ENCODE data around the gene EFCAB10.
"Not testable (repeated sequence)": the region's sequence is repeated elsewhere in the genome, so short reads cannot be mapped to it uniquely, and the experiment has no call there.

EFCAB10 gene

GRCh38 chr7:105602325-105603305 is 21.3 kb upstream of the EFCAB10 start:
- WGBS = 95% methylated on average over 14 of the region's 19 CpGs

GRCh38 chr7:105600720-105601550 is 19.6 kb upstream of the EFCAB10 start:
- H2BK15ac ChIP-seq (ENCODE audit: low read depth, poor library complexity, severe bottlenecking) = no peak overlapping the region
- no peak overlapping the region for H2AK5ac ChIP-seq (ENCODE audit: low read length, severe bottlenecking)
- no peak overlapping the region for H2BK12ac ChIP-seq (ENCODE audit: low read length in 2 of 2)
- no peak overlapping the region for H3K14ac ChIP-seq (ENCODE audit: low read length in 2 of 2)
- H3K23ac ChIP-seq (ENCODE audit: low read length in 2 of 2) = no peak overlapping the region
- peaks cover 0 to 3% of the 10 kb centered on the region in 2 experiments for H3K27me3 ChIP-seq (ENCODE audit: control insufficient read depth in 1 of 2, insufficient read depth in 1 of 2, low read length in 2 of 2)
- H4K8ac ChIP-seq (ENCODE audit: low read length) = no peak overlapping the region
- H3K4ac ChIP-seq (ENCODE audit: low read depth in 1 of 2, low read length in 2 of 2) = no peak overlapping the region
- no peak overlapping the region for H3K4me3 ChIP-seq (ENCODE audit: insufficient read depth in 1 of 2, low read depth in 1 of 2, low read length in 2 of 2)
- H3K18ac ChIP-seq (ENCODE audit: low read depth in 1 of 2, low read length in 2 of 2) = no peak overlapping the region
- H4K91ac ChIP-seq (ENCODE audit: low read length) = no peak overlapping the region
- no peak overlapping the region for H2AFZ ChIP-seq (ENCODE audit: low read depth, low read length)
- no peak overlapping the region for H3K27ac ChIP-seq (ENCODE audit: low read length, poor library complexity, severe bottlenecking)
- H3K36me3 ChIP-seq (ENCODE audit: control insufficient read depth in 1 of 2, insufficient read depth in 2 of 2, low read depth in 1 of 2, low read length in 2 of 2) = no peaks in the 10 kb centered on the region
- H2BK5ac ChIP-seq (ENCODE audit: low read depth, low read length, poor library complexity, severe bottlenecking) = no peak overlapping the region
- no peak for DNase-seq
- no peaks in the 10 kb centered on the region for H3K9me3 ChIP-seq (ENCODE audit: control insufficient read depth, low read length)
- no peak overlapping the region for H2BK120ac ChIP-seq (ENCODE audit: low read depth, low read length)
- H3K4me1 ChIP-seq (ENCODE audit: control insufficient read depth, insufficient read depth, low read depth, low read length) = no peaks in the 10 kb centered on the region
- no peak overlapping the region for H3K4me2 ChIP-seq (ENCODE audit: low read length, poor library complexity, severe bottlenecking)
- 78% methylated on average over 14 of the region's 14 CpGs for WGBS
- H3K9ac ChIP-seq (ENCODE audit: low read length) = no peak overlapping the region
- H3K79me1 ChIP-seq (replicated peaks; ENCODE audit: low read length, poor library complexity, severe bottlenecking) = no peaks in the 10 kb centered on the region

More at GRCh38 chr7:105602325-105603305, 21.3 kb upstream of the EFCAB10 start:
- Histone ChIP-seq H3K14ac (ENCODE audit: low read length in 2 of 2) (peak overlapping the region in 1 of 2 experiments; percentile 7), H3K36me3 (ENCODE audit: control insufficient read depth in 1 of 2, insufficient read depth in 2 of 2, low read depth in 1 of 2, low read length in 2 of 2) (peaks cover 2 to 9% of the 10 kb centered on the region in 2 experiments), H4K8ac (ENCODE audit: low read length) (no peak overlapping the region), H2BK12ac (ENCODE audit: low read length in 2 of 2) (no peak overlapping the region), H3K9ac (ENCODE audit: low read length) (no peak overlapping the region), H2AK5ac (ENCODE audit: low read length, severe bottlenecking) (no peak overlapping the region), H3K27me3 (ENCODE audit: control insufficient read depth in 1 of 2, insufficient read depth in 1 of 2, low read length in 2 of 2) (no peaks in the 10 kb centered on the region), H2BK5ac (ENCODE audit: low read depth, low read length, poor library complexity, severe bottlenecking) (no peak overlapping the region), H4K91ac (ENCODE audit: low read length) (no peak overlapping the region), H3K9me3 (ENCODE audit: control insufficient read depth, low read length) (no peaks in the 10 kb centered on the region), H2BK15ac (ENCODE audit: low read depth, poor library complexity, severe bottlenecking) (no peak overlapping the region), H3K4me3 (ENCODE audit: insufficient read depth in 1 of 2, low read depth in 1 of 2, low read length in 2 of 2) (peak overlapping the region in 1 of 2 experiments; percentile 24), H3K4me2 (ENCODE audit: low read length, poor library complexity, severe bottlenecking) (no peak overlapping the region), H3K18ac (ENCODE audit: low read depth in 1 of 2, low read length in 2 of 2) (no peak overlapping the region), H2BK120ac (ENCODE audit: low read depth, low read length) (no peak overlapping the region), H3K27ac (ENCODE audit: low read length, poor library complexity, severe bottlenecking) (no peak overlapping the region), H3K4me1 (ENCODE audit: control insufficient read depth, insufficient read depth, low read depth, low read length) (no peaks in the 10 kb centered on the region), H3K79me1 (replicated peaks; ENCODE audit: low read length, poor library complexity, severe bottlenecking) (no peaks in the 10 kb centered on the region), H3K4ac (ENCODE audit: low read depth in 1 of 2, low read length in 2 of 2) (no peak overlapping the region), H2AFZ (ENCODE audit: low read depth, low read length) (no peak overlapping the region), H3K23ac (ENCODE audit: low read length in 2 of 2) (no peak overlapping the region)
- DNase-seq = no peak

GRCh38 chr7:105599551-105599950 is 18.3 kb upstream of the EFCAB10 start:
- no peak overlapping the region for H3K18ac ChIP-seq (ENCODE audit: low read depth in 1 of 2, low read length in 2 of 2)
- no peak overlapping the region for H3K4me3 ChIP-seq (ENCODE audit: insufficient read depth in 1 of 2, low read depth in 1 of 2, low read length in 2 of 2)
- H3K9me3 ChIP-seq (ENCODE audit: control insufficient read depth, low read length) = no peaks in the 10 kb centered on the region
- H2BK5ac ChIP-seq (ENCODE audit: low read depth, low read length, poor library complexity, severe bottlenecking) = no peak overlapping the region
- H3K4ac ChIP-seq (ENCODE audit: low read depth in 1 of 2, low read length in 2 of 2) = no peak overlapping the region
- H3K27ac ChIP-seq (ENCODE audit: low read length, poor library complexity, severe bottlenecking) = no peak overlapping the region
- no peak overlapping the region for H3K14ac ChIP-seq (ENCODE audit: low read length in 2 of 2)
- no peak overlapping the region for H3K9ac ChIP-seq (ENCODE audit: low read length)
- peaks cover 0 to 3% of the 10 kb centered on the region in 2 experiments for H3K27me3 ChIP-seq (ENCODE audit: control insufficient read depth in 1 of 2, insufficient read depth in 1 of 2, low read length in 2 of 2)
- H3K36me3 ChIP-seq (ENCODE audit: control insufficient read depth in 1 of 2, insufficient read depth in 2 of 2, low read depth in 1 of 2, low read length in 2 of 2) = no peaks in the 10 kb centered on the region
- H2AFZ ChIP-seq (ENCODE audit: low read depth, low read length) = no peak overlapping the region
- H3K23ac ChIP-seq (ENCODE audit: low read length in 2 of 2) = no peak overlapping the region
- H3K79me1 ChIP-seq (replicated peaks; ENCODE audit: low read length, poor library complexity, severe bottlenecking) = no peaks in the 10 kb centered on the region
- H2BK15ac ChIP-seq (ENCODE audit: low read depth, poor library complexity, severe bottlenecking) = no peak overlapping the region
- no peak overlapping the region for H2BK120ac ChIP-seq (ENCODE audit: low read depth, low read length)
- no peak overlapping the region for H4K91ac ChIP-seq (ENCODE audit: low read length)
- no peak for DNase-seq
- no peak overlapping the region for H3K4me2 ChIP-seq (ENCODE audit: low read length, poor library complexity, severe bottlenecking)
- H4K8ac ChIP-seq (ENCODE audit: low read length) = no peak overlapping the region
- H2AK5ac ChIP-seq (ENCODE audit: low read length, severe bottlenecking) = no peak overlapping the region
- H3K4me1 ChIP-seq (ENCODE audit: control insufficient read depth, insufficient read depth, low read depth, low read length) = no peaks in the 10 kb centered on the region
- 69% methylated on average over 3 of the region's 3 CpGs for WGBS
- no peak overlapping the region for H2BK12ac ChIP-seq (ENCODE audit: low read length in 2 of 2)

GRCh38 chr7:105599080-105599479 is 17.8 kb upstream of the EFCAB10 start:
- not testable (repeated sequence) for H3K9ac ChIP-seq (ENCODE audit: low read length); H3K27ac ChIP-seq (ENCODE audit: low read length, poor library complexity, severe bottlenecking); H2BK15ac ChIP-seq (ENCODE audit: low read depth, poor library complexity, severe bottlenecking); H2AFZ ChIP-seq (ENCODE audit: low read depth, low read length); H2BK120ac ChIP-seq (ENCODE audit: low read depth, low read length); H3K9me3 ChIP-seq (ENCODE audit: control insufficient read depth, low read length); H3K18ac ChIP-seq (ENCODE audit: low read depth in 1 of 2, low read length in 2 of 2); H3K79me1 ChIP-seq (replicated peaks; ENCODE audit: low read length, poor library complexity, severe bottlenecking); H3K36me3 ChIP-seq (ENCODE audit: control insufficient read depth in 1 of 2, insufficient read depth in 2 of 2, low read depth in 1 of 2, low read length in 2 of 2); H3K4me3 ChIP-seq (ENCODE audit: insufficient read depth in 1 of 2, low read depth in 1 of 2, low read length in 2 of 2); H4K91ac ChIP-seq (ENCODE audit: low read length); H3K4ac ChIP-seq (ENCODE audit: low read depth in 1 of 2, low read length in 2 of 2); DNase-seq; H3K23ac ChIP-seq (ENCODE audit: low read length in 2 of 2); H2BK5ac ChIP-seq (ENCODE audit: low read depth, low read length, poor library complexity, severe bottlenecking); H3K4me1 ChIP-seq (ENCODE audit: control insufficient read depth, insufficient read depth, low read depth, low read length); H4K8ac ChIP-seq (ENCODE audit: low read length); H3K4me2 ChIP-seq (ENCODE audit: low read length, poor library complexity, severe bottlenecking); H2BK12ac ChIP-seq (ENCODE audit: low read length in 2 of 2); H3K27me3 ChIP-seq (ENCODE audit: control insufficient read depth in 1 of 2, insufficient read depth in 1 of 2, low read length in 2 of 2); H2AK5ac ChIP-seq (ENCODE audit: low read length, severe bottlenecking)
- H3K14ac ChIP-seq (ENCODE audit: low read length in 2 of 2) = peak overlapping the region in 1 of 2 experiments; percentile 41
- WGBS = 95% methylated on average over 8 of the region's 8 CpGs

All from mesenchymal stem cell (in vitro differentiated cells and primary cell).